ENCODE results near the gene ZBTB46. TPM values are rescaled to one million over a fixed set of nuclear protein-coding genes. Genes with fewer than 3 reads are reported as not detected.

Gene ZBTB46
- total and polyA plus RNA-seq, 4 donors, result 0.79 to 12.1 (median 4.7) TPM

DNA sequence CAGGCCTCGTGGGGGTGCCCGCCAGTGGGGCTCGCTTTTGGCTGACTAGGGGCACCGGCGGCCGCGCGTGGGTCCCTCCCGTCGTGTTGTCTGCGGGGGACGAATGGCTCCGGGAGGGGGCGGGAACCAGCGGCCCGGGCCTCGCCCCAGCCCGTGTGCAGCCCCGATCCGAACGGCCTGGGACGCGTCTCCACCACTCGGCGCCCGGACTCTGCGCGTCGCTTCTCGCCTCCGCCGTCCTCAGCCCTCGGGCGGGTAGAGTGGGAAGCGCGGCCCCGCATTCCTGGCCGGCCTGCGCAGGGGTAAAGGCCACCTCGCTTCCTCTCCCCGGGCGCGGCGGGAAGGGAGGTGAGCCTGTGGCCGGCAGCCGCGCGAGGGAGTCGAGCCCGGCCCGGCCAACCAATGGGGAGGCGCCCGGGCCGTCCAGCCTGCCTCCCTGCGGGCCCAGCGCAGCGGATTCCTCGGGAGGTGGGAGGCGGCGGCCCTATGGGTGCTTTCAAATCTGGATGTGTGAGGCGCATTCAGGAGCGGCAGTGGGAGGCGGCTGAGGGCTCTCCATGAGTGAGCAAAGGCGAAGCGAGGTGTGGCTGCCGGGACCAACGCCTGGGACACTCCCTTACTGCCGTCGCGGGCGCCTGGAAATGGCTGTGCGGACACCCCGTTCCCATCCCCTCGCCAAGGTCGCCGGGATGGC lies 1.1 kb upstream of the ZBTB46 start:
- whole genome bisulfite sequencing, result 9% methylated on average over 76 of the region's 76 CpGs
- H3K9me3 ChIP-seq (ENCODE audit: control insufficient read depth in 4 of 4, low read length in 3 of 4), result no peaks in the 10 kb centered on the region
- H3K4me3 ChIP-seq (ENCODE audit: low read depth in 1 of 3, low read length in 3 of 3), result peak overlapping the region in 2 of 3 donors; percentile 20 to 75
- peak overlapping the region; percentile 54 to 57 for H3K27ac ChIP-seq (ENCODE audit: low read depth in 1 of 2, low read length in 2 of 2)
- H3K36me3 ChIP-seq (ENCODE audit: control insufficient read depth in 4 of 4, insufficient read depth in 3 of 4, low read depth in 1 of 4, low read length in 3 of 4), result no peaks in the 10 kb centered on the region
- DNase-seq (ENCODE audit: low spot score), result no peak
- TF ChIP-seq SP1 (IDR thresholded peaks at IDR 0.05), result no peak
- no peak for TF ChIP-seq FOXA1 (IDR thresholded peaks at IDR 0.05)
- TF ChIP-seq TAF1 (conservative IDR thresholded peaks at IDR 0.05), result no peak
- no peak for TF ChIP-seq NR2F2 (IDR thresholded peaks at IDR 0.05)
- TF ChIP-seq JUND (IDR thresholded peaks at IDR 0.05), result no peak
- TF ChIP-seq, protein P1, sequence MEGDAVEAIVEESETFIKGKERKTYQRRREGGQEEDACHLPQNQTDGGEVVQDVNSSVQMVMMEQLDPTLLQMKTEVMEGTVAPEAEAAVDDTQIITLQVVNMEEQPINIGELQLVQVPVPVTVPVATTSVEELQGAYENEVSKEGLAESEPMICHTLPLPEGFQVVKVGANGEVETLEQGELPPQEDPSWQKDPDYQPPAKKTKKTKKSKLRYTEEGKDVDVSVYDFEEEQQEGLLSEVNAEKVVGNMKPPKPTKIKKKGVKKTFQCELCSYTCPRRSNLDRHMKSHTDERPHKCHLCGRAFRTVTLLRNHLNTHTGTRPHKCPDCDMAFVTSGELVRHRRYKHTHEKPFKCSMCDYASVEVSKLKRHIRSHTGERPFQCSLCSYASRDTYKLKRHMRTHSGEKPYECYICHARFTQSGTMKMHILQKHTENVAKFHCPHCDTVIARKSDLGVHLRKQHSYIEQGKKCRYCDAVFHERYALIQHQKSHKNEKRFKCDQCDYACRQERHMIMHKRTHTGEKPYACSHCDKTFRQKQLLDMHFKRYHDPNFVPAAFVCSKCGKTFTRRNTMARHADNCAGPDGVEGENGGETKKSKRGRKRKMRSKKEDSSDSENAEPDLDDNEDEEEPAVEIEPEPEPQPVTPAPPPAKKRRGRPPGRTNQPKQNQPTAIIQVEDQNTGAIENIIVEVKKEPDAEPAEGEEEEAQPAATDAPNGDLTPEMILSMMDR (IDR thresholded peaks at IDR 0.05; ENCODE audit: low read depth, low read length, missing input control), result no peak
- TF ChIP-seq RXRA (IDR thresholded peaks at IDR 0.05), result no peak
- no peak for TF ChIP-seq RAD21 (IDR thresholded peaks at IDR 0.05)
- TF ChIP-seq, protein P2, sequence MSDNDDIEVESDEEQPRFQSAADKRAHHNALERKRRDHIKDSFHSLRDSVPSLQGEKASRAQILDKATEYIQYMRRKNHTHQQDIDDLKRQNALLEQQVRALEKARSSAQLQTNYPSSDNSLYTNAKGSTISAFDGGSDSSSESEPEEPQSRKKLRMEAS (IDR thresholded peaks at IDR 0.05), result no peak
- TF ChIP-seq, protein P3, sequence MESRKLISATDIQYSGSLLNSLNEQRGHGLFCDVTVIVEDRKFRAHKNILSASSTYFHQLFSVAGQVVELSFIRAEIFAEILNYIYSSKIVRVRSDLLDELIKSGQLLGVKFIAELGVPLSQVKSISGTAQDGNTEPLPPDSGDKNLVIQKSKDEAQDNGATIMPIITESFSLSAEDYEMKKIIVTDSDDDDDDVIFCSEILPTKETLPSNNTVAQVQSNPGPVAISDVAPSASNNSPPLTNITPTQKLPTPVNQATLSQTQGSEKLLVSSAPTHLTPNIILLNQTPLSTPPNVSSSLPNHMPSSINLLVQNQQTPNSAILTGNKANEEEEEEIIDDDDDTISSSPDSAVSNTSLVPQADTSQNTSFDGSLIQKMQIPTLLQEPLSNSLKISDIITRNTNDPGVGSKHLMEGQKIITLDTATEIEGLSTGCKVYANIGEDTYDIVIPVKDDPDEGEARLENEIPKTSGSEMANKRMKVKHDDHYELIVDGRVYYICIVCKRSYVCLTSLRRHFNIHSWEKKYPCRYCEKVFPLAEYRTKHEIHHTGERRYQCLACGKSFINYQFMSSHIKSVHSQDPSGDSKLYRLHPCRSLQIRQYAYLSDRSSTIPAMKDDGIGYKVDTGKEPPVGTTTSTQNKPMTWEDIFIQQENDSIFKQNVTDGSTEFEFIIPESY (IDR thresholded peaks at IDR 0.05), result no peak
- TF ChIP-seq HNF4G (IDR thresholded peaks at IDR 0.05), result no peak
- TF ChIP-seq EGR1 (IDR thresholded peaks at IDR 0.05; ENCODE audit: low read depth in 2 of 2), result no peak
- no peak for TF ChIP-seq FOXA2 (IDR thresholded peaks at IDR 0.05)
- no peak for TF ChIP-seq REST (IDR thresholded peaks at IDR 0.05)
- H3K27me3 ChIP-seq (ENCODE audit: control insufficient read depth in 4 of 4, insufficient read depth in 4 of 4, low read length in 3 of 4), result no peaks in the 10 kb centered on the region
- peaks cover 4 to 24% (median 8%) of the 10 kb centered on the region in 4 donors for H3K4me1 ChIP-seq (ENCODE audit: control insufficient read depth in 4 of 4, insufficient read depth in 4 of 4, low read length in 3 of 4)
- H3K9ac ChIP-seq (ENCODE audit: low read depth in 1 of 2, low read length in 2 of 2), result no peak overlapping the region

- Histone ChIP-seq H3K36me3 (ENCODE audit: control insufficient read depth in 4 of 4, insufficient read depth in 3 of 4, low read depth in 1 of 4, low read length in 3 of 4) (no peaks in the 10 kb centered on the region), H3K4me1 (ENCODE audit: control insufficient read depth in 4 of 4, insufficient read depth in 4 of 4, low read length in 3 of 4) (peaks cover 4 to 24% (median 8%) of the 10 kb centered on the region in 4 donors), H3K4me3 (ENCODE audit: low read depth in 1 of 3, low read length in 3 of 3) (peak overlapping the region in 2 of 3 donors; percentile 32 to 75), H3K27ac (ENCODE audit: low read depth in 1 of 2, low read length in 2 of 2) (peak overlapping the region; percentile 54 to 57), H3K27me3 (ENCODE audit: control insufficient read depth in 4 of 4, insufficient read depth in 4 of 4, low read length in 3 of 4) (no peaks in the 10 kb centered on the region), H3K9me3 (ENCODE audit: control insufficient read depth in 4 of 4, low read length in 3 of 4) (no peaks in the 10 kb centered on the region), H3K9ac (ENCODE audit: low read depth in 1 of 2, low read length in 2 of 2) (no peak overlapping the region)
- no peak for DNase-seq (ENCODE audit: low spot score)
- TF ChIP-seq HNF4G (IDR thresholded peaks at IDR 0.05), result no peak
- TF ChIP-seq, protein P2 (IDR thresholded peaks at IDR 0.05), result no peak
- TF ChIP-seq, protein P1 (IDR thresholded peaks at IDR 0.05; ENCODE audit: low read depth, low read length, missing input control), result no peak
- TF ChIP-seq GABPA (IDR thresholded peaks at IDR 0.05 in 1 of 2, conservative IDR thresholded peaks at IDR 0.05 in 1 of 2), result no peak
- no peak for TF ChIP-seq RAD21 (IDR thresholded peaks at IDR 0.05)
- WGBS, result 2% methylated on average over 55 of the region's 55 CpGs
Measured at GRCh38 chr20:63831646-63831992, 555 bp upstream of the ZBTB46 start.
